Esophagus squamous epithelium (tissue), 4 donors: ENCODE results near the gene UBE2H.

Experiments
- POLR2A ChIP-seq, 4 donors: fragments of 450-650 bp; IDR thresholded peaks; one replicate each; pipeline ENCODE4 v1.6.1; 2017; ENCODE audit warnings: antibody characterized with exemption in 4 of 4, mild to moderate bottlenecking in 4 of 4, moderate library complexity in 3 of 4
- TF ChIP-seq, protein P1 (sequence below), 6 experiments: fragments of 450-650 bp in 4 of 6; fragments of 200-600 bp in 2 of 6; sonication (generic) in 2 of 6; IDR thresholded peaks; one replicate each; pipeline ENCODE4 v1.5.1; 2016 to 2019; ENCODE audit warnings: antibody characterized with exemption in 6 of 6, mild to moderate bottlenecking in 4 of 6, moderate library complexity in 4 of 6

DNA sequence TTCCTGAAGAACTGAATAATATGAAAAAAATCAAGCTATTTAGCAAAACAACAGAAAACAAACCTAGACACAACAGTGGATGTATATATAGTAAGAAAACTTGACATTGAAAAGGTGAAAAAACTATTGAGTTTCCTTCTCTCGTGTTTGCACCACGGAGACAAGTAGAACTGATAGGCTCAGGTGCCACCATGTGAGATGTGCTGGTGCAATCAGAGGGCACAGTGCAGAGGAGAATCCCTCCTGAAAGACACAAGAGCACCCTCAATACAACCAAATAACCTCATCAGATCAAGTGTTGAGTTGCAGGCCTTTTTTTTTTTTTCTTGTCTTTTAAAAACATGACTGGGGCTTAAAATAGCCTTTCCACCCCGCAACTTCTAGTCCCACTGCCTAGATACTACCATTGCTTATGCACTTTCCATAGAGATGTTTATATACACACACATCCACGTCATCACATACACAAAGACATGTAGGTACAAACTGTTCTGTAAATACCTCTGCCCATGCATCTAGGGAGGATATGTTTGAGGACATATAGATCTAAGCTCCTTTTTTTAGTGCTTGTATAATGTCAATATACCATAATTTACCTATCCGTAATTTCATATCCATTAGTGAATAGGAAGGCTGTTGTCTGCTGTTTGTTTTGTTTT, 54.1 kb downstream of the UBE2H start:
- TF ChIP-seq, protein P1, sequence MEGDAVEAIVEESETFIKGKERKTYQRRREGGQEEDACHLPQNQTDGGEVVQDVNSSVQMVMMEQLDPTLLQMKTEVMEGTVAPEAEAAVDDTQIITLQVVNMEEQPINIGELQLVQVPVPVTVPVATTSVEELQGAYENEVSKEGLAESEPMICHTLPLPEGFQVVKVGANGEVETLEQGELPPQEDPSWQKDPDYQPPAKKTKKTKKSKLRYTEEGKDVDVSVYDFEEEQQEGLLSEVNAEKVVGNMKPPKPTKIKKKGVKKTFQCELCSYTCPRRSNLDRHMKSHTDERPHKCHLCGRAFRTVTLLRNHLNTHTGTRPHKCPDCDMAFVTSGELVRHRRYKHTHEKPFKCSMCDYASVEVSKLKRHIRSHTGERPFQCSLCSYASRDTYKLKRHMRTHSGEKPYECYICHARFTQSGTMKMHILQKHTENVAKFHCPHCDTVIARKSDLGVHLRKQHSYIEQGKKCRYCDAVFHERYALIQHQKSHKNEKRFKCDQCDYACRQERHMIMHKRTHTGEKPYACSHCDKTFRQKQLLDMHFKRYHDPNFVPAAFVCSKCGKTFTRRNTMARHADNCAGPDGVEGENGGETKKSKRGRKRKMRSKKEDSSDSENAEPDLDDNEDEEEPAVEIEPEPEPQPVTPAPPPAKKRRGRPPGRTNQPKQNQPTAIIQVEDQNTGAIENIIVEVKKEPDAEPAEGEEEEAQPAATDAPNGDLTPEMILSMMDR (IDR thresholded peaks at IDR 0.05): no peak
- no peak for TF ChIP-seq POLR2A (IDR thresholded peaks at IDR 0.05)
